Lower leg skin (tissue), 3 donors: ENCODE measurements around the gene ZNF490.

Experiments
- POLR2A ChIP-seq, 2 donors: fragments of 450-650 bp; IDR thresholded peaks; one replicate each; pipeline ENCODE4 v1.6.1; 2016 to 2017; ENCODE audit warnings: antibody characterized with exemption in 2 of 2, mild to moderate bottlenecking in 1 of 2, moderate library complexity in 1 of 2
- TF ChIP-seq, protein P1 (sequence below), 3 donors: fragments of 450-650 bp; IDR thresholded peaks; one replicate each; pipeline ENCODE4 v1.5.1; 2016; ENCODE audit warnings: antibody characterized with exemption in 3 of 3, mild to moderate bottlenecking in 3 of 3, moderate library complexity in 2 of 3

DNA sequence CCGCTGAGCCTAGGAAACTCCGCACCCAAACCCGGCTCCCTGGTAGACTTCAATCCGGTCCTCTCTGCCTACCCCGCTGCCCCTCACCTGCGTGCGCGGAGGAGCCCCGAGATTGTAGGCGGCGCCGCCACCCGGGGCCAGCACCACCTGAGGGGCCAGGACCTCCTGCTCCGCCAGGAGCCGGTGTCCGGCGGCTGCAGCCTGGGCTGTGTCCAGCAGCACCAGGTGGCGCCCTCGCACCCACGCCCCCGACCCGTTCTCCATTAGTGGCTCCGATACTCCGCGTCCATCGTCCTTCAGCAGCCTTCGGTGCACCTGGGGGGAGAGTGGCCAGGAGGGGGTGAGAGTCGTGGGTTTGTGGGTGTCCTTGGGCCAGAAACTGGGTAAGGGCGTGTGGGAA, 37.5 kb upstream of the ZNF490 start:
- TF ChIP-seq, protein P1, sequence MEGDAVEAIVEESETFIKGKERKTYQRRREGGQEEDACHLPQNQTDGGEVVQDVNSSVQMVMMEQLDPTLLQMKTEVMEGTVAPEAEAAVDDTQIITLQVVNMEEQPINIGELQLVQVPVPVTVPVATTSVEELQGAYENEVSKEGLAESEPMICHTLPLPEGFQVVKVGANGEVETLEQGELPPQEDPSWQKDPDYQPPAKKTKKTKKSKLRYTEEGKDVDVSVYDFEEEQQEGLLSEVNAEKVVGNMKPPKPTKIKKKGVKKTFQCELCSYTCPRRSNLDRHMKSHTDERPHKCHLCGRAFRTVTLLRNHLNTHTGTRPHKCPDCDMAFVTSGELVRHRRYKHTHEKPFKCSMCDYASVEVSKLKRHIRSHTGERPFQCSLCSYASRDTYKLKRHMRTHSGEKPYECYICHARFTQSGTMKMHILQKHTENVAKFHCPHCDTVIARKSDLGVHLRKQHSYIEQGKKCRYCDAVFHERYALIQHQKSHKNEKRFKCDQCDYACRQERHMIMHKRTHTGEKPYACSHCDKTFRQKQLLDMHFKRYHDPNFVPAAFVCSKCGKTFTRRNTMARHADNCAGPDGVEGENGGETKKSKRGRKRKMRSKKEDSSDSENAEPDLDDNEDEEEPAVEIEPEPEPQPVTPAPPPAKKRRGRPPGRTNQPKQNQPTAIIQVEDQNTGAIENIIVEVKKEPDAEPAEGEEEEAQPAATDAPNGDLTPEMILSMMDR (IDR thresholded peaks at IDR 0.05) = no peak
- no peak for TF ChIP-seq POLR2A (IDR thresholded peaks at IDR 0.05)
